IMR-90 (cell line): ENCODE results near the gene DNAJC4. TPM values are rescaled to one million over a fixed set of nuclear protein-coding genes. Genes with fewer than 3 reads are reported as not detected.
A peak's percentile ranks its signal among the peaks of the same experiment; 100 is the strongest.

Source experiments
- ATAC-seq: fragments of 200-7000 bp; cut with Tn5 transposase; 2 replicates; pipeline ENCODE4 v1.9.1; 2020; ENCODE audit warnings: low read depth, mild to moderate bottlenecking, moderate library complexity
- BruUV-seq: library from RNA; stranded (reverse); fragments of 400-500 nt; replicated peaks from 2 replicates; lab custom pipeline; 2021; lab: Mats Ljungman, UMichigan
- CTCF ChIA-PET: fragments of 300-600 bp; formaldehyde crosslinking; extraction: SDS; loops from one replicate; lab custom pipeline; 2021; ENCODE audit warnings: antibody characterized with exemption; lab: Yijun Ruan, JAX
- POLR2A ChIA-PET: fragments of 300-600 bp; sonication (Branson Sonifier 250); formaldehyde crosslinking; loops from one replicate; lab custom pipeline; 2022; ENCODE audit warnings: antibody characterized with exemption; ENCODE audit not compliant: unreplicated experiment; lab: Charles Lee
- DNase-seq: peaks from one replicate; pipeline ENCODE4 v3.0.0; 2013
- H2AFZ ChIP-seq: replicated peaks from 2 replicates; pipeline ENCODE3; 2013; ENCODE audit warnings: low read length, mild to moderate bottlenecking; ENCODE audit not compliant: poor library complexity
- H2AK5ac ChIP-seq: 2 replicates; pipeline ENCODE4 v1.6.1; 2013; ENCODE audit warnings: low read depth, low read length, inconsistent platforms
- H2AK9ac ChIP-seq: replicated peaks from 2 replicates; pipeline ENCODE3; 2013; ENCODE audit warnings: mild to moderate bottlenecking, low read depth, low read length, moderate library complexity; ENCODE audit not compliant: poor library complexity
- H2BK120ac ChIP-seq: 2 replicates; pipeline ENCODE4 v1.6.1; 2013; ENCODE audit warnings: low read depth, low read length, inconsistent platforms
- H2BK15ac ChIP-seq: 3 replicates; pipeline ENCODE4 v1.6.1; 2013; ENCODE audit warnings: low read depth, low read length, inconsistent platforms
- H2BK20ac ChIP-seq: 2 replicates; pipeline ENCODE4 v1.6.1; 2013; ENCODE audit warnings: low read depth, mild to moderate bottlenecking, inconsistent platforms, low read length, moderate library complexity
- H2BK5ac ChIP-seq: 2 replicates; pipeline ENCODE4 v1.6.1; 2013; ENCODE audit warnings: mild to moderate bottlenecking, low read depth, low read length, inconsistent platforms; ENCODE audit not compliant: poor library complexity, severe bottlenecking
- H3K14ac ChIP-seq: replicated peaks from 2 replicates; pipeline ENCODE4 v1.6.1; 2013; ENCODE audit warnings: low read depth, low read length, inconsistent platforms
- H3K18ac ChIP-seq: 2 replicates; pipeline ENCODE4 v1.6.1; 2013; ENCODE audit warnings: low read depth, low read length, control low read depth
- H3K23ac ChIP-seq: 2 replicates; pipeline ENCODE4 v1.6.1; 2013; ENCODE audit warnings: low read depth, low read length, inconsistent platforms
- H3K27ac ChIP-seq: 2 replicates; pipeline ENCODE4 v1.5.1; 2013; ENCODE audit warnings: mild to moderate bottlenecking, control low read depth, low read length; ENCODE audit not compliant: insufficient read depth
- H3K27me3 ChIP-seq: 2 replicates; pipeline ENCODE4 v1.6.1; 2013; ENCODE audit warnings: low read length; ENCODE audit not compliant: control insufficient read depth, insufficient read depth
- H3K36me3 ChIP-seq: 2 replicates; pipeline ENCODE4 v1.6.1; 2013; ENCODE audit warnings: low read length, mixed read lengths; ENCODE audit not compliant: control insufficient read depth, insufficient read depth
- H3K4ac ChIP-seq: 2 replicates; pipeline ENCODE4 v1.6.1; 2013; ENCODE audit warnings: low read depth, low read length, inconsistent platforms
- H3K4me1 ChIP-seq: 2 replicates; pipeline ENCODE4 v1.6.1; 2013; ENCODE audit warnings: low read length, mixed read lengths; ENCODE audit not compliant: control insufficient read depth, insufficient read depth
- H3K4me2 ChIP-seq: 2 replicates; pipeline ENCODE4 v1.6.1; 2013; ENCODE audit warnings: low read depth, mild to moderate bottlenecking, control low read depth, low read length, moderate library complexity
- H3K4me3 ChIP-seq: 2 replicates; pipeline ENCODE4 v1.5.1; 2013; ENCODE audit warnings: low read depth, mild to moderate bottlenecking, control low read depth, low read length, moderate library complexity; ENCODE audit not compliant: insufficient read depth
- H3K56ac ChIP-seq: 2 replicates; pipeline ENCODE4 v1.6.1; 2013; ENCODE audit warnings: low read length, inconsistent platforms; ENCODE audit not compliant: insufficient read depth; ENCODE audit errors: extremely low read depth
- H3K79me1 ChIP-seq, 2 experiments: 2 replicates each; pipeline ENCODE4 v1.6.1; 2013; ENCODE audit warnings: low read length in 2 of 2, inconsistent platforms in 1 of 2, low read depth in 1 of 2
- H3K9ac ChIP-seq: 2 replicates; pipeline ENCODE4 v1.6.1; 2013; ENCODE audit warnings: low read depth, low read length, control low read depth
- H3K9me1 ChIP-seq: 2 replicates; pipeline ENCODE4 v1.6.1; 2013; ENCODE audit warnings: low read length, inconsistent platforms; ENCODE audit not compliant: insufficient read depth
- H3K9me3 ChIP-seq: 2 replicates; pipeline ENCODE4 v1.6.1; 2013; ENCODE audit warnings: low read length; ENCODE audit not compliant: control insufficient read depth, insufficient read depth
- H4K20me1 ChIP-seq: 2 replicates; pipeline ENCODE4 v1.6.1; 2013; ENCODE audit warnings: low read length, inconsistent platforms; ENCODE audit not compliant: insufficient read depth
- H4K5ac ChIP-seq: 2 replicates; pipeline ENCODE4 v1.6.1; 2013; ENCODE audit warnings: mild to moderate bottlenecking, low read depth, low read length, control low read depth
- H4K8ac ChIP-seq, 2 experiments: 2 replicates each; pipeline ENCODE4 v1.6.1; 2013; ENCODE audit warnings: low read depth in 2 of 2, low read length in 2 of 2, control low read depth in 1 of 2, inconsistent platforms in 1 of 2
- H4K91ac ChIP-seq: 2 replicates; pipeline ENCODE4 v1.6.1; 2013; ENCODE audit warnings: low read depth, low read length, inconsistent platforms; ENCODE audit not compliant: insufficient read depth
- CEBPB ChIP-seq: IDR thresholded peaks from 2 replicates; pipeline ENCODE4 v1.6.1; 2012; ENCODE audit warnings: low read depth, low read length, improper control_type of control experiment
- CHD1 ChIP-seq: IDR thresholded peaks from 2 replicates; pipeline ENCODE4 v1.6.1; 2012; ENCODE audit warnings: low read depth, low read length, improper control_type of control experiment
- MAFK ChIP-seq: IDR thresholded peaks from 2 replicates; pipeline ENCODE4 v1.6.1; 2012; ENCODE audit warnings: low read depth, low read length, improper control_type of control experiment
- MAZ ChIP-seq: IDR thresholded peaks from 2 replicates; pipeline ENCODE4 v1.6.1; 2012; ENCODE audit warnings: low read depth, mild to moderate bottlenecking, low read length, improper control_type of control experiment, moderate library complexity, borderline replicate concordance
- MXI1 ChIP-seq: IDR thresholded peaks from 2 replicates; pipeline ENCODE4 v1.6.1; 2012; ENCODE audit warnings: low read depth, mild to moderate bottlenecking, low read length, moderate library complexity, borderline replicate concordance
- NFE2L2 ChIP-seq: fragments of 150-350 bp; IDR thresholded peaks from 2 replicates; pipeline ENCODE4 v1.6.1; 2016; ENCODE audit warnings: low read depth, mild to moderate bottlenecking, low read length
- POLR2A ChIP-seq: IDR thresholded peaks from 2 replicates; pipeline ENCODE4 v1.6.1; 2012; ENCODE audit warnings: mild to moderate bottlenecking, low read depth, low read length
- RAD21 ChIP-seq: IDR thresholded peaks from 2 replicates; pipeline ENCODE4 v1.6.1; 2012; ENCODE audit warnings: low read length, improper control_type of control experiment
- RCOR1 ChIP-seq: IDR thresholded peaks from 2 replicates; pipeline ENCODE4 v1.6.1; 2012; ENCODE audit warnings: mild to moderate bottlenecking, low read length, improper control_type of control experiment; ENCODE audit not compliant: insufficient replicate concordance
- RFX5 ChIP-seq: IDR thresholded peaks from 2 replicates; pipeline ENCODE4 v1.8.0; 2012; ENCODE audit warnings: low read depth, mild to moderate bottlenecking, low read length, moderate library complexity
- SMC3 ChIP-seq: fragments of 150-350 bp; IDR thresholded peaks from 2 replicates; pipeline ENCODE4 v1.6.1; 2016; ENCODE audit warnings: low read depth, mild to moderate bottlenecking, antibody characterized with exemption, low read length, moderate library complexity
- WGBS, 2 experiments: methylation state at CpG; one replicate each; pipeline versions ENCODE4 v1.1.5 to v1.1.7; 2013; ENCODE audit warnings: missing lambda C conversion rate in 2 of 2; ENCODE audit not compliant: insufficient read length in 1 of 2; ENCODE audit errors: extremely low coverage in 2 of 2; 5-methylcytosine and 5-hydroxymethylcytosine counted together
- dilution Hi-C: fragments of 300-500 bp; cut with HindIII; formaldehyde crosslinking; loops from one replicate; pipeline ENCODE4 v1.14.3; 2018; ENCODE audit warnings: low sequenced_read_pairs; ENCODE audit not compliant: unreplicated experiment
- in situ Hi-C: fragments of 300-500 bp; cut with MboI; formaldehyde crosslinking; loops from 3 replicates; pipeline ENCODE4 v1.14.3; 2019; ENCODE audit warnings: low sequenced_read_pairs, inconsistent platforms, mixed read lengths
- intact Hi-C: fragments of 100-400 bp; cut with micrococcal nuclease; formaldehyde crosslinking; loops from 2 replicates; pipeline ENCODE4 v1.10.0; 2022
- polyA plus RNA-seq, 3 experiments: library from polyadenylated mRNA; depleted of rRNA; stranded (reverse); fragments of >200 nt; gene quantifications; 2 replicates each; pipeline ENCODE4 v1.2.3, GENCODE V29; 2012; ENCODE audit warnings: low replicate concordance in 1 of 3
- total RNA-seq: library from RNA; depleted of rRNA; stranded (reverse); fragments of >200 nt; gene quantifications from 2 replicates; pipeline ENCODE4 v1.2.3, GENCODE V29; 2012
- TF ChIP-seq, protein P1 (sequence below): conservative IDR thresholded peaks from 2 replicates; pipeline ENCODE4 v1.5.1; 2012; ENCODE audit warnings: mild to moderate bottlenecking, low read depth, low read length, improper control_type of control experiment
- TF ChIP-seq, protein P2 (sequence below): fragments of 150-350 bp; IDR thresholded peaks from 2 replicates; pipeline ENCODE4 v1.6.1; 2016; ENCODE audit warnings: low read depth, mild to moderate bottlenecking, low read length, moderate library complexity, borderline replicate concordance
- TF ChIP-seq, protein P3 (sequence below): fragments of 150-350 bp; IDR thresholded peaks from 2 replicates; pipeline ENCODE4 v1.6.1; 2017; ENCODE audit warnings: mild to moderate bottlenecking, antibody characterized with exemption, low read length, low read depth

DNAJC4 gene
- total and polyA plus RNA-seq, 2 of the 4 experiments (the other 2 are of a cell fraction) = 2.2 to 22.8 TPM

DNA sequence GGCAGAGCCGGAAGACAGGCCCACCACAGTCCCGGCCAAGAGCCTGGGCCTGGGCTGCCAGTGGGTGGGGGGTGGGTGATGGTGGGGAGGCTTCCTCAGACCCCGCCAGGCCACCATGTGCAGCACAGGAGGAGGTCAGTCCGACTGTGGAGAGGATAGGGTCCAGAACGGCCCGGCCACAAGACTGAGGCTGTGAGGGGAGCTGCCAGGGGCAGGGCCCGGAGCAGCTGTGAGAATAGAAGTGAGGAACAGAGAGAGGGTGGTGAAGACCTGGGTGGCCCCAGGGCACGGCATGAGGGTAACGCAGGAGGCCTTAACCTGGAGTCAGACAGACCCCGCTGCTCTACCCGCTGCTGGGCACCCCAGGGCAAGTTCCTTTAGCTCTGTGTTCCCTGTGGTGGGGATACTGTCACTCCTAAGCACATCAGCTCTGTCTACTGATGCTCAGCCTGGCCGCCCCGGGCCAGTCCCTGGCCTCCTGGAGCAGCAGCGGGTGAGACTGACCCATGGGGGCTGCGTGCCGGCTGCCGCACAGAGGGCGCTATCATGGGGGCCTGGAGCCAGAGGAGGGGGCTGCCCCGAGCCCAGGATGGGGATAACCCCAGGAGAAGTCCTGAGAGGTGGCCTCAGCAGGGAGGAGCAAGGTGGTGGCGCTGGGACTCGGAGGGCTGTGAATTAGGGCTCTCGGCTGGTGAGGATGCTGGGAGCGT is 22.1 kb upstream of the DNAJC4 start:
- Histone ChIP-seq H3K4me1 (peaks cover 10% of the 10 kb centered on the region), H3K27ac (peak overlapping the region; percentile 62), H3K36me3 (peaks cover 28% of the 10 kb centered on the region), H3K9me1 (no peaks in the 10 kb centered on the region; the same call in 1 of the 2 replicates), H2AK5ac (peak overlapping the region; percentile 76), H3K14ac (peak overlapping the region; percentile 38; the same call in 1 of the 2 replicates), H4K91ac (peak overlapping the region; percentile 94; the same call in 1 of the 2 replicates), H3K4ac (peak overlapping the region; percentile 89), H2BK20ac (peak overlapping the region; percentile 20; the same call in 1 of the 2 replicates), H3K18ac (peak overlapping the region; percentile 50), H3K4me3 (no peak overlapping the region), H3K56ac (peak overlapping the region; percentile 5; the same call in 1 of the 2 replicates), H2BK15ac (peak overlapping the region; percentile 15; the same call in 1 of the 3 replicates), H3K27me3 (no peaks in the 10 kb centered on the region), H4K20me1 (peaks cover 8% of the 10 kb centered on the region; the same call in 1 of the 2 replicates), H2AFZ (peak overlapping the region; percentile 94), H3K79me1 (peaks cover 0 to 22% of the 10 kb centered on the region in 2 experiments; a peak in 2 of 4 replicates), H4K8ac (peak overlapping the region; percentile 88 to 95), H2AK9ac (peak overlapping the region; percentile 95), H2BK120ac (peak overlapping the region; percentile 72; the same call in 1 of the 2 replicates), H2BK5ac (peak overlapping the region; percentile 91), H3K9ac (no peak overlapping the region; the same call in 1 of the 2 replicates), H3K4me2 (no peak overlapping the region), H4K5ac (peak overlapping the region; percentile 92), H3K23ac (no peak overlapping the region), H3K9me3 (no peaks in the 10 kb centered on the region)
- intact Hi-C loops (loop anchor here (10.0 kb wide), 1 partner anchor 447 kb away; no protein-coding TSS in a partner anchor), in situ Hi-C loops (no loop called here), dilution Hi-C loops (no loop called here)
- 95% methylated on average over 8 of the region's 23 CpGs; no CpG with 5 or more reads in 1 of the 2 experiments for WGBS, 2 experiments
- CTCF ChIA-PET = interaction anchor here (0.7 to 2.0 kb wide), 2 partner anchors 9 to 93 kb away, joined by 3 to 7 read pairs; no protein-coding TSS in a partner anchor
- POLR2A ChIA-PET = no interaction called here
- ATAC-seq (no peak), DNase-seq (no peak)
- BruUV-seq = no TSS peak
- TF ChIP-seq NFE2L2 (no peak), CEBPB (no peak), RCOR1 (no peak), POLR2A (no peak), MAFK (no peak), SMC3 (no peak), RFX5 (no peak), CHD1 (no peak), MAZ (no peak), MXI1 (no peak), RAD21 (no peak)
- TF ChIP-seq, protein P1, sequence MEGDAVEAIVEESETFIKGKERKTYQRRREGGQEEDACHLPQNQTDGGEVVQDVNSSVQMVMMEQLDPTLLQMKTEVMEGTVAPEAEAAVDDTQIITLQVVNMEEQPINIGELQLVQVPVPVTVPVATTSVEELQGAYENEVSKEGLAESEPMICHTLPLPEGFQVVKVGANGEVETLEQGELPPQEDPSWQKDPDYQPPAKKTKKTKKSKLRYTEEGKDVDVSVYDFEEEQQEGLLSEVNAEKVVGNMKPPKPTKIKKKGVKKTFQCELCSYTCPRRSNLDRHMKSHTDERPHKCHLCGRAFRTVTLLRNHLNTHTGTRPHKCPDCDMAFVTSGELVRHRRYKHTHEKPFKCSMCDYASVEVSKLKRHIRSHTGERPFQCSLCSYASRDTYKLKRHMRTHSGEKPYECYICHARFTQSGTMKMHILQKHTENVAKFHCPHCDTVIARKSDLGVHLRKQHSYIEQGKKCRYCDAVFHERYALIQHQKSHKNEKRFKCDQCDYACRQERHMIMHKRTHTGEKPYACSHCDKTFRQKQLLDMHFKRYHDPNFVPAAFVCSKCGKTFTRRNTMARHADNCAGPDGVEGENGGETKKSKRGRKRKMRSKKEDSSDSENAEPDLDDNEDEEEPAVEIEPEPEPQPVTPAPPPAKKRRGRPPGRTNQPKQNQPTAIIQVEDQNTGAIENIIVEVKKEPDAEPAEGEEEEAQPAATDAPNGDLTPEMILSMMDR = no peak
- TF ChIP-seq, protein P2, sequence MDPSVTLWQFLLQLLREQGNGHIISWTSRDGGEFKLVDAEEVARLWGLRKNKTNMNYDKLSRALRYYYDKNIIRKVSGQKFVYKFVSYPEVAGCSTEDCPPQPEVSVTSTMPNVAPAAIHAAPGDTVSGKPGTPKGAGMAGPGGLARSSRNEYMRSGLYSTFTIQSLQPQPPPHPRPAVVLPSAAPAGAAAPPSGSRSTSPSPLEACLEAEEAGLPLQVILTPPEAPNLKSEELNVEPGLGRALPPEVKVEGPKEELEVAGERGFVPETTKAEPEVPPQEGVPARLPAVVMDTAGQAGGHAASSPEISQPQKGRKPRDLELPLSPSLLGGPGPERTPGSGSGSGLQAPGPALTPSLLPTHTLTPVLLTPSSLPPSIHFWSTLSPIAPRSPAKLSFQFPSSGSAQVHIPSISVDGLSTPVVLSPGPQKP = no peak
- TF ChIP-seq, protein P3, sequence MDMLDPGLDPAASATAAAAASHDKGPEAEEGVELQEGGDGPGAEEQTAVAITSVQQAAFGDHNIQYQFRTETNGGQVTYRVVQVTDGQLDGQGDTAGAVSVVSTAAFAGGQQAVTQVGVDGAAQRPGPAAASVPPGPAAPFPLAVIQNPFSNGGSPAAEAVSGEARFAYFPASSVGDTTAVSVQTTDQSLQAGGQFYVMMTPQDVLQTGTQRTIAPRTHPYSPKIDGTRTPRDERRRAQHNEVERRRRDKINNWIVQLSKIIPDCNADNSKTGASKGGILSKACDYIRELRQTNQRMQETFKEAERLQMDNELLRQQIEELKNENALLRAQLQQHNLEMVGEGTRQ = no peak
